Uterus (tissue), 4 donors: Measurements from ENCODE around the gene MNS1. TPM values are rescaled to one million over a fixed set of nuclear protein-coding genes. Genes with fewer than 3 reads are reported as not detected.

Source experiments
- DNase-seq, 2 donors: peaks; one replicate each; pipeline ENCODE4 v3.0.0-alpha.2; 2019 to 2020
- H3K27ac ChIP-seq, 2 donors: fragments of 200-600 bp; sonication (generic); 1 replicate in 1 of 2; 2 replicates in 1 of 2; pipeline ENCODE4 v1.5.1; 2016 to 2018
- H3K27me3 ChIP-seq, 2 donors: fragments of 200-600 bp; sonication (generic); one replicate each; pipeline ENCODE4 v1.5.1; 2018 to 2019; ENCODE audit warnings: control low read depth in 1 of 2
- H3K36me3 ChIP-seq, 2 donors: fragments of 200-600 bp; sonication (generic); one replicate each; pipeline ENCODE4 v1.5.1; 2019; ENCODE audit warnings: control low read depth in 1 of 2
- H3K4me1 ChIP-seq, 2 donors: fragments of 200-600 bp; sonication (generic); one replicate each; pipeline ENCODE4 v1.5.1; 2018 to 2019; ENCODE audit warnings: control low read depth in 1 of 2
- H3K4me3 ChIP-seq, 2 donors: fragments of 200-600 bp; sonication (generic); 1 replicate in 1 of 2; 2 replicates in 1 of 2; pipeline ENCODE4 v1.5.1; 2018 to 2019; ENCODE audit warnings: mild to moderate bottlenecking in 1 of 2
- H3K9me3 ChIP-seq, 2 donors: fragments of 200-600 bp; sonication (generic); one replicate each; pipeline ENCODE4 v1.5.1; 2019; ENCODE audit warnings: control low read depth in 1 of 2
- CTCF ChIP-seq, 4 experiments: fragments of 200-600 bp in 2 of 4; fragments of 450-650 bp in 2 of 4; sonication (generic) in 2 of 4; IDR thresholded peaks; one replicate each; pipeline ENCODE4 v1.5.1; 2016 to 2019; ENCODE audit warnings: antibody characterized with exemption in 4 of 4, mild to moderate bottlenecking in 2 of 4, moderate library complexity in 1 of 4
- POLR2A ChIP-seq, 2 donors: fragments of 450-650 bp; IDR thresholded peaks; one replicate each; pipeline ENCODE4 v1.6.1; 2016; ENCODE audit warnings: antibody characterized with exemption in 2 of 2, mild to moderate bottlenecking in 1 of 2, moderate library complexity in 1 of 2
- intact Hi-C: fragments of 100-400 bp; cut with DNase I; formaldehyde crosslinking; loops from one replicate; pipeline ENCODE4 v1.15.1; 2023; ENCODE audit warnings: low total_unique reads
- total RNA-seq, 4 donors: library from RNA; depleted of rRNA in 3 of 4; stranded (reverse); fragments of >200 nt in 3 of 4; gene quantifications; one replicate each; pipeline versions ENCODE4 v1.1.0 to v1.2.4, GENCODE V29; 2014 to 2023
- donor health status: DM: yes; HTN: yes; CAD: no.

Gene MNS1
- total RNA-seq, 4 donors from 2014 or later, result 2.3 to 6.7 (median 4.6) TPM; not detected in 1

- no peak for DNase-seq
- H3K4me1 ChIP-seq, result no peaks in the 10 kb centered on the region
- intact Hi-C loops, result no loop called here
- H3K27me3 ChIP-seq, result no peaks in the 10 kb centered on the region
- H3K36me3 ChIP-seq, result no peaks in the 10 kb centered on the region
- no peak for TF ChIP-seq CTCF (IDR thresholded peaks at IDR 0.05)
- no peak for TF ChIP-seq POLR2A (IDR thresholded peaks at IDR 0.05)
- H3K4me3 ChIP-seq, result no peak overlapping the region
- no peaks in the 10 kb centered on the region for H3K9me3 ChIP-seq
- no peak overlapping the region for H3K27ac ChIP-seq
These were observed 10.1 kb downstream of the MNS1 start for GRCh38 chr15:56454836-56455235.

GRCh38 chr15:56445746-56446145 is 19.2 kb downstream of the MNS1 start:
- no peak overlapping the region for H3K4me3 ChIP-seq
- no peaks in the 10 kb centered on the region for H3K9me3 ChIP-seq
- TF ChIP-seq POLR2A (IDR thresholded peaks at IDR 0.05) (no peak), CTCF (IDR thresholded peaks at IDR 0.05) (no peak)
- H3K27me3 ChIP-seq, result no peaks in the 10 kb centered on the region
- no peak for DNase-seq
- intact Hi-C loops, result no loop called here
- H3K27ac ChIP-seq, result no peak overlapping the region
- no peaks in the 10 kb centered on the region for H3K36me3 ChIP-seq
- no peaks in the 10 kb centered on the region for H3K4me1 ChIP-seq

- no peak for DNase-seq
- Histone ChIP-seq H3K27ac (no peak overlapping the region), H3K27me3 (no peaks in the 10 kb centered on the region), H3K36me3 (no peaks in the 10 kb centered on the region), H3K4me1 (no peaks in the 10 kb centered on the region), H3K9me3 (no peaks in the 10 kb centered on the region), H3K4me3 (no peak overlapping the region)
- intact Hi-C loops, result no loop called here
- TF ChIP-seq CTCF (IDR thresholded peaks at IDR 0.05) (no peak), POLR2A (IDR thresholded peaks at IDR 0.05) (no peak)
These were observed 22.6 kb downstream of the MNS1 start for GRCh38 chr15:56442354-56442753.

GRCh38 chr15:56440214-56440770 is 24.6 kb downstream of the MNS1 start:
- no peak for DNase-seq
- intact Hi-C loops, result no loop called here
- no peak for TF ChIP-seq CTCF (IDR thresholded peaks at IDR 0.05)
- no peak for TF ChIP-seq POLR2A (IDR thresholded peaks at IDR 0.05)
- Histone ChIP-seq H3K27me3 (no peaks in the 10 kb centered on the region), H3K9me3 (no peaks in the 10 kb centered on the region), H3K4me3 (no peak overlapping the region), H3K36me3 (no peaks in the 10 kb centered on the region), H3K27ac (no peak overlapping the region), H3K4me1 (no peaks in the 10 kb centered on the region)

- H3K9me3 ChIP-seq, result no peaks in the 10 kb centered on the region
- no peak overlapping the region for H3K4me3 ChIP-seq
- H3K27ac ChIP-seq, result no peak overlapping the region
- DNase-seq, result no peak
- no peaks in the 10 kb centered on the region for H3K27me3 ChIP-seq
- intact Hi-C loops, result no loop called here
- no peaks in the 10 kb centered on the region for H3K4me1 ChIP-seq
- TF ChIP-seq CTCF (IDR thresholded peaks at IDR 0.05), result no peak
- no peak for TF ChIP-seq POLR2A (IDR thresholded peaks at IDR 0.05)
- H3K36me3 ChIP-seq, result no peaks in the 10 kb centered on the region
These were observed 32.6 kb downstream of the MNS1 start for GRCh38 chr15:56432304-56432703.
